HepG2 (cell line): Measurements from ENCODE around the gene ECT2. TPM values are rescaled to one million over a fixed set of nuclear protein-coding genes. Genes with fewer than 3 reads are reported as not detected.

Experiments
- BORCS8-MEF2B ChIP-seq: sonication (generic); formaldehyde crosslinking; IDR thresholded peaks from 2 replicates; pipeline ENCODE4 v1.8.0; 2022; ENCODE audit warnings: mild to moderate bottlenecking, missing genetic modification reagents
- DMAP1 ChIP-seq: IDR thresholded peaks from 2 replicates; pipeline ENCODE4 v1.6.1; 2016
- DR1 ChIP-seq: sonication (generic); formaldehyde crosslinking; IDR thresholded peaks from 2 replicates; pipeline ENCODE4 v1.8.0; 2021; ENCODE audit warnings: mild to moderate bottlenecking, missing genetic modification reagents, inconsistent platforms
- GATA4 ChIP-seq: sonication (generic); IDR thresholded peaks from 2 replicates; pipeline ENCODE4 v1.6.1; 2016; ENCODE audit warnings: antibody characterized with exemption, low read depth, borderline replicate concordance
- HNRNPH1 ChIP-seq: fragments of 200-400 bp; formaldehyde crosslinking; optimal IDR thresholded peaks from 2 replicates; pipeline ENCODE3; 2017; ENCODE audit warnings: mild to moderate bottlenecking, low read depth, low read length
- KIAA2018 ChIP-seq: sonication (generic); formaldehyde crosslinking; IDR thresholded peaks from 2 replicates; pipeline ENCODE4 v1.5.0; 2020; ENCODE audit warnings: mild to moderate bottlenecking, missing genetic modification reagents, borderline replicate concordance
- PATZ1 ChIP-seq: sonication (generic); formaldehyde crosslinking; IDR thresholded peaks from 2 replicates; pipeline ENCODE4 v1.4.0; 2020; ENCODE audit warnings: missing genetic modification reagents
- RFX3 ChIP-seq: IDR thresholded peaks from 2 replicates; pipeline ENCODE4 v1.6.1; 2016; ENCODE audit warnings: missing biosample characterization, missing genetic modification reagents
- SMAD9 ChIP-seq: sonication (generic); formaldehyde crosslinking; IDR thresholded peaks from 2 replicates; pipeline ENCODE4 v1.5.1; 2020; ENCODE audit warnings: mild to moderate bottlenecking, missing genetic modification reagents
- SPEN ChIP-seq: sonication (generic); formaldehyde crosslinking; IDR thresholded peaks from 2 replicates; pipeline ENCODE4 v1.5.1; 2020; ENCODE audit warnings: low read depth, mild to moderate bottlenecking, missing genetic modification reagents
- ZFP36L2 ChIP-seq: sonication (generic); formaldehyde crosslinking; IDR thresholded peaks from 2 replicates; pipeline ENCODE4 v1.4.0; 2020; ENCODE audit warnings: missing genetic modification reagents
- ZFY ChIP-seq: sonication (generic); formaldehyde crosslinking; IDR thresholded peaks from 2 replicates; pipeline ENCODE4 v1.4.0; 2020; ENCODE audit warnings: missing genetic modification reagents
- ZMYM4 ChIP-seq: sonication (generic); formaldehyde crosslinking; IDR thresholded peaks from 2 replicates; pipeline ENCODE4 v1.8.1; 2023; ENCODE audit warnings: mild to moderate bottlenecking, missing genetic modification reagents
- ZNF7 ChIP-seq: IDR thresholded peaks from 2 replicates; pipeline ENCODE4 v1.6.1; 2016; ENCODE audit warnings: missing biosample characterization, missing genetic modification reagents
- ZNF704 ChIP-seq: sonication (generic); formaldehyde crosslinking; IDR thresholded peaks from 2 replicates; pipeline ENCODE4 v1.8.1; 2023; ENCODE audit warnings: mild to moderate bottlenecking, inconsistent platforms, moderate library complexity, missing genetic modification reagents, borderline replicate concordance
- ZNF792 ChIP-seq: IDR thresholded peaks from 2 replicates; pipeline ENCODE4 v1.6.1; 2016
- ZSCAN25 ChIP-seq: sonication (generic); formaldehyde crosslinking; IDR thresholded peaks from 2 replicates; pipeline ENCODE4 v1.8.0; 2022; ENCODE audit warnings: mild to moderate bottlenecking, missing genetic modification reagents
- polyA plus RNA-seq, 8 experiments: library from polyadenylated mRNA; depleted of rRNA in 3 of 8; stranded (reverse) in 7 of 8; unstranded in 1 of 8; fragments of >200 nt; fragmentation: Illumina TruSeq in 4 of 8; extraction: Trizol in 4 of 8; gene quantifications; 2 replicates each; pipeline versions ENCODE4 v1.2.1 to v1.2.3, GENCODE V29; 2011 to 2016; ENCODE audit warnings: low read depth in 4 of 8, missing spikeins in 1 of 8, mixed read lengths in 1 of 8; ENCODE audit not compliant: insufficient read depth in 1 of 8
- total RNA-seq, 5 experiments: library from RNA; depleted of rRNA; stranded (reverse); fragments of >200 nt; fragmentation: Illumina TruSeq; extraction: Trizol; gene quantifications; 2 replicates each; pipeline ENCODE4 v1.2.3, GENCODE V29; 2016; ENCODE audit warnings: low read depth in 1 of 5

The ECT2 gene
- total and polyA plus RNA-seq, 2 of the 13 experiments (the other 11 are each of a cell fraction or from before 2014, with no cell fraction given) = 21.6 to 52.0 TPM

- TF ChIP-seq ZNF704 (peak; percentile 86; the same call in 1 of the 2 replicates), GATA4 (peak; percentile 55; the same call in 1 of the 2 replicates), SPEN (CRISPR knock-in tag) (peak; percentile 59; the same call in 1 of the 2 replicates), HNRNPH1 (no peak), ZFP36L2 (CRISPR knock-in tag) (no peak), ZNF792 (CRISPR knock-in tag) (peak; percentile 54; the same call in 1 of the 2 replicates), RFX3 (CRISPR knock-in tag) (no peak), DR1 (CRISPR knock-in tag) (peak; percentile 93), SMAD9 (CRISPR knock-in tag) (peak; percentile 55; the same call in 1 of the 2 replicates), ZNF7 (no peak), DMAP1 (CRISPR knock-in tag) (0 out of 2 replicates have a peak, but pooled peaks have one; percentile 31), ZFY (peak; percentile 39; the same call in 1 of the 2 replicates), BORCS8-MEF2B (CRISPR knock-in tag) (peak; percentile 36; the same call in 1 of the 2 replicates), KIAA2018 (CRISPR knock-in tag) (no peak), ZMYM4 (peak; percentile 95), ZSCAN25 (peak; percentile 75), PATZ1 (CRISPR knock-in tag) (peak; percentile 34; the same call in 1 of the 2 replicates)
Observed at GRCh38 chr3:172710664-172711453, 39.7 kb upstream of the ECT2 start, which contains the start of gene NCEH1 (continued).
